Suprapubic skin (tissue), 4 donors: ENCODE measurements around the gene ORC4. TPM values are rescaled to one million over a fixed set of nuclear protein-coding genes. Genes with fewer than 3 reads are reported as not detected.

Experiments used
- DNase-seq, 2 donors: peaks; one replicate each; pipeline ENCODE4 v3.0.0-alpha.2; 2019; ENCODE audit warnings: low spot score in 2 of 2
- H3K27ac ChIP-seq: fragments of 200-600 bp; sonication (generic); one replicate; pipeline ENCODE4 v1.5.1; 2019
- H3K27me3 ChIP-seq: fragments of 200-600 bp; sonication (generic); one replicate; pipeline ENCODE4 v1.5.1; 2019
- H3K36me3 ChIP-seq: fragments of 200-600 bp; sonication (generic); one replicate; pipeline ENCODE4 v1.5.1; 2019
- H3K4me1 ChIP-seq: fragments of 200-600 bp; sonication (generic); one replicate; pipeline ENCODE4 v1.5.1; 2019
- H3K4me3 ChIP-seq: fragments of 200-600 bp; sonication (generic); one replicate; pipeline ENCODE4 v1.5.1; 2019; ENCODE audit warnings: mild to moderate bottlenecking
- H3K9me3 ChIP-seq: fragments of 200-600 bp; sonication (generic); one replicate; pipeline ENCODE4 v1.5.1; 2019
- CTCF ChIP-seq, 2 donors: fragments of 200-600 bp in 1 of 2; fragments of 450-650 bp in 1 of 2; sonication (generic) in 1 of 2; IDR thresholded peaks; one replicate each; pipeline ENCODE4 v1.5.1; 2016 to 2019; ENCODE audit warnings: antibody characterized with exemption in 2 of 2, mild to moderate bottlenecking in 1 of 2, moderate library complexity in 1 of 2
- EP300 ChIP-seq: sonication (generic); formaldehyde crosslinking; IDR thresholded peaks from one replicate; pipeline ENCODE4 v1.6.1; 2017; ENCODE audit warnings: antibody characterized with exemption
- POLR2A ChIP-seq, 2 donors: fragments of 450-650 bp; IDR thresholded peaks; one replicate each; pipeline ENCODE4 v1.6.1; 2017; ENCODE audit warnings: antibody characterized with exemption in 2 of 2, mild to moderate bottlenecking in 2 of 2, moderate library complexity in 2 of 2
- POLR2AphosphoS5 ChIP-seq, 3 donors: sonication (generic); formaldehyde crosslinking; IDR thresholded peaks; one replicate each; pipeline ENCODE4 v1.6.1; 2017; ENCODE audit warnings: antibody characterized with exemption in 3 of 3
- WGBS: methylation state at CpG from one replicate; pipeline ENCODE4 v1.1.5; 2018; 5-methylcytosine and 5-hydroxymethylcytosine counted together
- total RNA-seq, 4 donors: library from RNA; depleted of rRNA; stranded (reverse); fragments of >200 nt; gene quantifications; one replicate each; pipeline ENCODE4 v1.1.0, GENCODE V29; 2016

ORC4 gene
- total RNA-seq, 4 donors from 2014 or later = 35.0 to 77.2 (median 57.4) TPM

GRCh38 chr2:147910990-147911473, 109.5 kb downstream of the ORC4 start:
- WGBS = 1% methylated on average over 2 of the region's 2 CpGs
- no peak for TF ChIP-seq EP300
- peak; percentile 60 to 61 for TF ChIP-seq CTCF (IDR thresholded peaks at IDR 0.05)
- H3K27me3 ChIP-seq = no peaks in the 10 kb centered on the region
- H3K4me3 ChIP-seq = no peak overlapping the region
- peaks cover 20% of the 10 kb centered on the region for H3K4me1 ChIP-seq
- no peak for DNase-seq
- no peaks in the 10 kb centered on the region for H3K9me3 ChIP-seq
- peaks cover 5% of the 10 kb centered on the region for H3K36me3 ChIP-seq
- H3K27ac ChIP-seq = no peak overlapping the region

DNA sequence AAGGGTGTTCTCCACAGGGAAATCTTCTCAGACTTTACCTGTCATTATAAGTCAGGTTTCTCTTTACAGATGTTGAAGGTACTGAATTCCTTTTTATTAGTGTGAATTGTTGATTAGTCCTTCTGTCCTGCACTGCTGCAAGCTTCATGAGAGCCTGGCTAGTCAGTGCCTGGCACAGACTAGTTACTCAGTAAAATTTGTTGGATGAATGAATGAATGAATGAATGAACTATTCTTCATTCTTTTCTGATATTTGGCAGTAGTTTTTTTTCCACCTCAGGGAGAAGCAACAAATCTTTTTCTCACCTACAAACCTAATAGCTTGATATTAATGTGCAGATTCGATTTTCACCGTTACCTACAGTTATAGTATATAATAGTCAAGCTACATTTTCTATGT, 111.4 kb downstream of the ORC4 start:
- Histone ChIP-seq H3K9me3 (no peaks in the 10 kb centered on the region), H3K36me3 (peaks cover 5% of the 10 kb centered on the region), H3K4me3 (no peak overlapping the region), H3K4me1 (peaks cover 25% of the 10 kb centered on the region), H3K27ac (no peak overlapping the region), H3K27me3 (no peaks in the 10 kb centered on the region)
- WGBS = 91% methylated on average over 2 of the region's 2 CpGs
- no peak for DNase-seq
- no peak for TF ChIP-seq POLR2A (IDR thresholded peaks at IDR 0.05)
- no peak for TF ChIP-seq CTCF (IDR thresholded peaks at IDR 0.05)
- TF ChIP-seq POLR2AphosphoS5 (IDR thresholded peaks at IDR 0.05) = no peak
- no peak for TF ChIP-seq EP300

- Histone ChIP-seq H3K36me3 (peaks cover 12% of the 10 kb centered on the region), H3K4me3 (no peak overlapping the region), H3K4me1 (peaks cover 17% of the 10 kb centered on the region), H3K27me3 (no peaks in the 10 kb centered on the region), H3K9me3 (no peaks in the 10 kb centered on the region), H3K27ac (peak overlapping the region; percentile 41)
- no peak for DNase-seq
- 73% methylated on average over 4 of the region's 4 CpGs for WGBS
- TF ChIP-seq POLR2A (IDR thresholded peaks at IDR 0.05) (no peak), EP300 (no peak), POLR2AphosphoS5 (IDR thresholded peaks at IDR 0.05) (no peak), CTCF (IDR thresholded peaks at IDR 0.05) (no peak)
Observed at GRCh38 chr2:147904051-147904450, 116.5 kb downstream of the ORC4 start.

DNA sequence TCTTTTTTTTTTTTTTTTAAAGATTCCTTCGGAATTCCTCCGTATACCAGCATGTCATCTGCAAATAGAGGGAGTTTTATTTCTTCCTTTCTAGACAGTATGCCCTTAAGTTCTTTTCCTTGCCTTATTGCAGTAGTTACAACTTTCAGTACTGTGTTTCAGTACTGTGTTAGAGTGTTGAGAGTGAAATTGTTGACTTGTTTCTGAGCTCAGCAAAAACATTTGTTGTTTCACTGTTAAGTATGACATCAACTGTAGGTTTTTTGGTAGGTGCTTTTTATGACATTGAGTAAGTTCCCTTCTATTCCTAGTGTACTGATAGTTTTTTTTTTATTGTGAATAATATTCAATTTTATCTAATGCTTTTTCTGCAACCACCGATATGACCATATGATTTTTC, 131.9 kb downstream of the ORC4 start:
- H3K4me1 ChIP-seq = peaks cover 21% of the 10 kb centered on the region
- TF ChIP-seq POLR2AphosphoS5 (IDR thresholded peaks at IDR 0.05) = no peak
- TF ChIP-seq POLR2A (IDR thresholded peaks at IDR 0.05) = no peak
- no peak for TF ChIP-seq EP300
- no peak for TF ChIP-seq CTCF (IDR thresholded peaks at IDR 0.05)
- H3K36me3 ChIP-seq = no peaks in the 10 kb centered on the region
- DNase-seq = no peak
- no peak overlapping the region for H3K27ac ChIP-seq
- WGBS = 31% methylated on average over 3 of the region's 3 CpGs
- no peak overlapping the region for H3K4me3 ChIP-seq
- H3K27me3 ChIP-seq = no peaks in the 10 kb centered on the region
- no peaks in the 10 kb centered on the region for H3K9me3 ChIP-seq

GRCh38 chr2:147886136-147886535, 134.4 kb downstream of the ORC4 start:
- no peak for DNase-seq
- H3K27ac ChIP-seq = no peak overlapping the region
- WGBS = 75% methylated on average over 2 of the region's 2 CpGs

More at GRCh38 chr2:147886136-147886535, 134.4 kb downstream of the ORC4 start:
- Histone ChIP-seq H3K9me3 (no peaks in the 10 kb centered on the region), H3K36me3 (no peaks in the 10 kb centered on the region), H3K27me3 (no peaks in the 10 kb centered on the region), H3K4me3 (no peak overlapping the region), H3K4me1 (peaks cover 30% of the 10 kb centered on the region)
- no peak for TF ChIP-seq EP300
- no peak for TF ChIP-seq POLR2AphosphoS5 (IDR thresholded peaks at IDR 0.05)
- TF ChIP-seq POLR2A (IDR thresholded peaks at IDR 0.05) = no peak
- no peak for TF ChIP-seq CTCF (IDR thresholded peaks at IDR 0.05)
